ENCODE data around the gene THAP12.

DNA sequence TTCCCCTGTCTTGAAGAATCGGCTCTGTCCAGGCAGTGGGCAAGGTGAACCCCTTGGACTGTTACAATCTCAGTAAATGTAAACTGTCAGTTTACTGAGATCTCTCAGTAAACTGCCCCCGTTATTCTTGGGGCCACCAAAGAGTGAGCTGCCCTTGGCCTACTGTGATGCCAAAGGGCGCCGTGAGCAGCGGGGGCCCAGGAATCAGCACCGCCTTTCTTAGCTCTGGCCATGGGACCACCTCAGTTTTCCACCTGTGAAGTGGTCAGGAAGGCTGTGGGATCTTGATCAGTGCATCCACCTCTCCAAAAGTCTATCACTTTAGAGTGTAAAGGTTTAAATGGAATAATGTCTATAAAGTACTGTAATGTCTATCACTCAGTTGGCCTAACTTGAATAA lies 57.1 kb downstream of the THAP12 start:
- no peak for TF ChIP-seq POLR2A (IDR thresholded peaks at IDR 0.05; ENCODE audit: low read depth, low read length)
- TF ChIP-seq POLR2AphosphoS5 (IDR thresholded peaks at IDR 0.05; ENCODE audit: low read depth, low read length) = no peak
- no peak for TF ChIP-seq TAF1 (IDR thresholded peaks at IDR 0.05; ENCODE audit: low read depth, low read length)
- no peak for TF ChIP-seq SPI1 (IDR thresholded peaks at IDR 0.05; ENCODE audit: low read depth, low read length)
- no peak for TF ChIP-seq PAX5 (IDR thresholded peaks at IDR 0.05; ENCODE audit: insufficient read depth, low read length, severe bottlenecking)
- no peak for TF ChIP-seq POU2F2 (IDR thresholded peaks at IDR 0.05; ENCODE audit: low read depth, low read length)

Measured in GM12891 (cell line).